ENCODE measurements around the gene DDO.
A peak's percentile ranks its signal among the peaks of the same experiment; 100 is the strongest.

The DDO gene
- 0 reads per million in 2 donors for total RNA-seq

GRCh38 chr6:110415086-110415916 is at the start of gene DDO:
Gene DDO, minus strand, starts transcription at chr6:110415575. Its CDS starts 2,113 bp downstream, at chr6:110413462.
- no peak for DNase-seq

GRCh38 chr6:110462884-110463481 is 47.6 kb upstream of the DDO start:
- DNase-seq, result no peak

- DNase-seq, result no peak
Measured at GRCh38 chr6:110461376-110461775, 46.0 kb upstream of the DDO start.

- DNase-seq, result no peak
Measured at GRCh38 chr6:110459137-110459536, 43.8 kb upstream of the DDO start.

GRCh38 chr6:110458476-110458875 is 43.1 kb upstream of the DDO start:
- DNase-seq, result no peak

- peak in 1 of 5 experiments; percentile 16 for DNase-seq
Measured at GRCh38 chr6:110457567-110458175, 42.3 kb upstream of the DDO start.

- no peak for DNase-seq
Measured at GRCh38 chr6:110456694-110457093, 41.3 kb upstream of the DDO start.

GRCh38 chr6:110449541-110449895 is 34.1 kb upstream of the DDO start:
- DNase-seq, result no peak

- DNase-seq, result no peak
Measured at GRCh38 chr6:110448846-110449540, 33.6 kb upstream of the DDO start.

GRCh38 chr6:110447761-110448160 is 32.4 kb upstream of the DDO start:
- no peak for DNase-seq

GRCh38 chr6:110446405-110446804 is 31.0 kb upstream of the DDO start:
- DNase-seq, result peak in 1 of 5 experiments; percentile 4

GRCh38 chr6:110440026-110440425 is 24.7 kb upstream of the DDO start:
- DNase-seq, result no peak

- no peak for DNase-seq
Measured at GRCh38 chr6:110439356-110439755, 24.0 kb upstream of the DDO start.

GRCh38 chr6:110434961-110435602 is 19.7 kb upstream of the DDO start:
- no peak for DNase-seq

- DNase-seq, result no peak
Measured at GRCh38 chr6:110432285-110432900, 17.0 kb upstream of the DDO start.

GRCh38 chr6:110430741-110431140 is 15.4 kb upstream of the DDO start:
- DNase-seq, result no peak

GRCh38 chr6:110430236-110430635 is 14.9 kb upstream of the DDO start:
- no peak for DNase-seq

- no peak for DNase-seq
Measured at GRCh38 chr6:110428153-110428552, 12.8 kb upstream of the DDO start.

GRCh38 chr6:110425816-110426215 is 10.4 kb upstream of the DDO start:
- DNase-seq, result no peak

GRCh38 chr6:110422444-110422822 is 7.1 kb upstream of the DDO start:
- no peak for DNase-seq

- peak in 1 of 5 experiments; percentile 4 for DNase-seq
Measured at GRCh38 chr6:110421749-110422443, 6.5 kb upstream of the DDO start.

Measured in T-helper 2 cell (primary cell).